PC-9 (cell line): ENCODE results near the gene NFIA.

Experiments
- EZH2 ChIP-seq: fragments of 200-600 bp; sonication (generic); IDR thresholded peaks from 2 replicates; pipeline ENCODE4 v1.8.0; 2017; ENCODE audit warnings: antibody characterized with exemption, low read depth
- TF ChIP-seq, protein P1 (sequence below): fragments of 200-600 bp; sonication (generic); conservative IDR thresholded peaks from 2 replicates; pipeline ENCODE4 v1.6.1; 2017; ENCODE audit warnings: mixed run types, antibody characterized with exemption, mild to moderate bottlenecking, moderate library complexity

DNA sequence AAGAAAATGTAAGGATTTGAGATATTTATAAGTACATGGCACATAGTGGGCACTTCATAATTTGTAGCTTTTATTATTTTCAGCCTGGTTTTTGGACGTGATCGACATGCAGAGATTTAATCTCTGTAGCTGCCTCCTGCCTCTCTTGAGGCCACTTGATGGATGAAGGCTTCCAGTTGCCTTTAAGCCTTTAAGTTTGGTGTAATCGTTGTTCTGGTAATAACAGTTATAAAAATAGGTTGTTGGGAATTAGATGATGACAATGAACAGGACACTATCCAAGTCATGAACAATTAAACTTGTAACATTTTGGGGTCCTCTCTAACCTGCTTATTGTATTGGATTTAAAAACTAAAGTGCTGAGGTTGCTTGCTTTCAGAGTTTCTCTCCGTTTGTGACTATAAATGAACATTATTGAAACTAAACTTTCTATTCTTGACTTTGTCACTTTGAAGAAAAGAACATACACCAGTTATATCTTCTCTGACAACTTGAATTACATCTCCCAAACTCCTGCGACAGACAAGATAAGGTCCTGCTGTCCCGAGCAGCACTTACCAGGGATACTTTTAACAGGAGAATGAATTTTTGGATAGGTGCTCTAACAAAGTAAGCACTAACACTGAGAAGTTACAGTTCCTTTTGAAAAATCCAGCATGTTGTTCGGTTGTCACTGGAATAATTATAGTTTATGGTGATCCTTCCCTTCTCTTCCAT lies 295.0 kb downstream of the NFIA start:
- TF ChIP-seq, protein P1, sequence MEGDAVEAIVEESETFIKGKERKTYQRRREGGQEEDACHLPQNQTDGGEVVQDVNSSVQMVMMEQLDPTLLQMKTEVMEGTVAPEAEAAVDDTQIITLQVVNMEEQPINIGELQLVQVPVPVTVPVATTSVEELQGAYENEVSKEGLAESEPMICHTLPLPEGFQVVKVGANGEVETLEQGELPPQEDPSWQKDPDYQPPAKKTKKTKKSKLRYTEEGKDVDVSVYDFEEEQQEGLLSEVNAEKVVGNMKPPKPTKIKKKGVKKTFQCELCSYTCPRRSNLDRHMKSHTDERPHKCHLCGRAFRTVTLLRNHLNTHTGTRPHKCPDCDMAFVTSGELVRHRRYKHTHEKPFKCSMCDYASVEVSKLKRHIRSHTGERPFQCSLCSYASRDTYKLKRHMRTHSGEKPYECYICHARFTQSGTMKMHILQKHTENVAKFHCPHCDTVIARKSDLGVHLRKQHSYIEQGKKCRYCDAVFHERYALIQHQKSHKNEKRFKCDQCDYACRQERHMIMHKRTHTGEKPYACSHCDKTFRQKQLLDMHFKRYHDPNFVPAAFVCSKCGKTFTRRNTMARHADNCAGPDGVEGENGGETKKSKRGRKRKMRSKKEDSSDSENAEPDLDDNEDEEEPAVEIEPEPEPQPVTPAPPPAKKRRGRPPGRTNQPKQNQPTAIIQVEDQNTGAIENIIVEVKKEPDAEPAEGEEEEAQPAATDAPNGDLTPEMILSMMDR, result no peak
- TF ChIP-seq EZH2, result no peak
